Jurkat, Clone E6-1 (cell line): ENCODE measurements around the gene FERMT3. TPM values are rescaled to one million over a fixed set of nuclear protein-coding genes. Genes with fewer than 3 reads are reported as not detected.
"Not testable (repeated sequence)": the region's sequence is repeated elsewhere in the genome, so short reads cannot be mapped to it uniquely, and the experiment has no call there.

Experiments
- DNase-seq: peaks from one replicate; pipeline ENCODE4 v3.0.0-alpha.2; 2011; ENCODE audit warnings: low read depth, low spot score
- H3K4me3 ChIP-seq: 2 replicates; pipeline ENCODE4 v1.5.1; 2011; ENCODE audit warnings: mild to moderate bottlenecking, low read length, control low read depth, moderate library complexity
- polyA plus RNA-seq: library from polyadenylated mRNA; unstranded; fragments of >200 nt; gene quantifications from one replicate; pipeline ENCODE4 v1.2.1, GENCODE V29; 2012; ENCODE audit warnings: missing spikeins; ENCODE audit not compliant: insufficient read length, insufficient read depth

Gene FERMT3
- 125 TPM for polyA plus RNA-seq

DNA sequence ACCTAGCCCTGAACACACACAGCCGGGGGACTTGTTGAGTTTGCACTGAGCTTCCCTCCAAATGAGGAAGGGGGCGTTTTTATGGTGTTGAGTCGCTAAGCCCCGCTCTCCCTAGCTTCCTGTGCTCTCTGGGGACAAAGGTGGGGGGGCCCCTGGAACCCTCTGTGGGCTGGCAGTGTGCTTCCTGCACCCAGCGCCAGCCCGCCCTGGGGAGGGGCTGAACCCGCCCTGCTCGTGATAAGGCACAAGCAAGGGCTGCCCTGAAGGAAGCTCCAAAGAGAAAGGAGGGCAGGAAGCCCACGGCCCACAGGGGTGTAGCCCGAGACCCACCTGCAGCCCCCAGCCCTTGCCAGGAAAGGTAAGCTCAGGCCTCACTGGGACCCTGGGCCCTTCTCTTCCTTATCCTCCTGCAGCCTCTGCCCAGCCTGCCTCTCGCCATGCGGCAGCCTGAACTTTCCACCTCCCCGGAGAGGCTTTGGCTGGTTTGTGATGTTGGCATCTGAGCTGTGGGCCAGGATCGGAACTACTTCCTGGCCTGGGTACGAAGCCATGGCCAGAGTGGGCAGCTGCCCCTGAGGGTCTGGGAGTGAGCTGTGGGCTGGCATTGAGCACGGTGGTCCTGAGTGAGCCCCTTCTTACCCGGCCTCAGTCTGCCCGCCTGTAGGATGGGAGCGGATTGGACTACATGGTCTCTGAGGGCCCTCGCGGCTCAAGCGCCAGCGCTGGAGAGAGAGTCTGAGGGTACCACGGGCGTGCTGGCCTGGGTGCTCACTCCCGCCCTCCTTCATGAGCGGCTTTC lies at the start of gene FERMT3:
Gene FERMT3 (plus strand): TSS at position 265 of the 799 bp plus-strand sequence. CDS start 644 bp downstream, outside the sequence.
- peak within 1 kb of the TSS; percentile 96 for H3K4me3 ChIP-seq
- DNase-seq, result peak; percentile 91

DNA sequence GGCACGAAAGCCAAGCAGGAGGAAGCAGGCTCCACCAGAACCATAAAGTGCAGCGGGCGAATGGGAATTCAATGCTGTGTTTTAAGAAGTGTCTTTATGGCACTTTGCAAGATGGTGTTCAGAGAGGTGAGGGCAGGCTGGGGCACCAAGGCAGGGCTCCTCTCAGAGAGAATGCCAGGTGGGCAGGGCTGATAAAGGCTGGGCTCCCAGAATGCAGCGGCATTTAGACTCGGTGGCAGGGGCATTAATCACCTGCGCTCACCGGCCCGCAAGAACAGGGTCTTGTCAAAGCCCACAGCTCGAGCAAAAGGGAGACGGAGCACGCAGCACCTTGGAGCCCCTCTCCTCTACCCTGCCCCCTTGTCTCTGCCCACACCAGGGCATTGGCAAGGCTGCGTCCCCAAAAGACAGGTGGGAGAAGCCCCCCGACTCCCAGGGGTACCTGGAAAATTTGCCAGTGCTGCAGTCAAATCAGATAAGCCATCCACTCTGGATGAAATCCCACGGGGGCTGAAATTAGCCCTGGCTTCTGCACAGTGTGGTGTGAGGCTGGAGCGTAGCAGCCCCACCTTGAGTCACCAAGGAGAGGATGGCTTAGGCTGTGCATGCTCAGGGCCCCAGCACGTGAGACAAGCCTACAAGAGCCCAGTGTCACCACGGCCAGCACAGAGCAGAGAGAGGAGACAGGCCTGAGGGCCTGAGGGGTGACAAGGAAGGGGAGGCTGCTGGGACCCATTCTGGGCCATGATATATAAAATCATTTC lies 48.7 kb upstream of the FERMT3 start:
- no peak overlapping the region for H3K4me3 ChIP-seq
- no peak for DNase-seq

DNA sequence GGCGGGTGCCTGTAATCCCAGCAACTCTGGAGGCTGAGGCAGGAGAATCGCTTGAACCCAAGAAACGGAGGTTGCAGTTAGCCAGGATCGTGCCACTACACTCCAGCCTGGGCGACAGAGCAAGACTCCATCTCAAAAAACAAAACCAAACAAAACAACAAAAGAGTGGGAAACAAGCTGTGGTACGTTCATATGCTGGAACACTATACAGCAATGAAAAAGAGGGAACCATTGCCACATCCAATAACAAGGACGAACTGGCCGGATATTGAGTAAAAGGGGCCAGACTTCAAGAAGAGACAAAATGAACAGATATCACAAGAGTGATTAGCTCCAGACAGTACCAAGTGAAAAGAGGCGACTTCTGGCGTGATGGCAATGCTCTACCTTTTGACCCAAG lies 45.5 kb upstream of the FERMT3 start:
- no peak for DNase-seq
- no peak overlapping the region for H3K4me3 ChIP-seq

DNA sequence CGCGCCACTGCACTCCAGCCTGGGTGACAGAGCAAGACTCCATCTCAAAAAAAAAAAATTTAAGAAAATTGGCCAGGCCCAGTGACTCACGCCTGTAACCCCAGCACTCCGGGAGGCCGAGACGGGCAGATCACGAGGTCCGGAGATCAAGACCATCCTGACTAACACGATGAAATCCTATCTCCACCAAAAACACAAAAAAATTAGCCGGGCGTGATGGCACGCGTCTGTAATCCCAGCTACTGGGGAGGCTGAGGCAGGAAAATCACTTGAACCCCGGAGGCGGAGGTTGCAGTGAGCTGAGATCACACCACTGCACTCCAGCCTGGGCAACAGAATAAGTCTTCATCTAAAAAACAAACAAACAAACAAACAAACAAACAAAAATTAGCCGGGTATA lies 43.8 kb upstream of the FERMT3 start:
- not testable (repeated sequence) for H3K4me3 ChIP-seq, DNase-seq

DNA sequence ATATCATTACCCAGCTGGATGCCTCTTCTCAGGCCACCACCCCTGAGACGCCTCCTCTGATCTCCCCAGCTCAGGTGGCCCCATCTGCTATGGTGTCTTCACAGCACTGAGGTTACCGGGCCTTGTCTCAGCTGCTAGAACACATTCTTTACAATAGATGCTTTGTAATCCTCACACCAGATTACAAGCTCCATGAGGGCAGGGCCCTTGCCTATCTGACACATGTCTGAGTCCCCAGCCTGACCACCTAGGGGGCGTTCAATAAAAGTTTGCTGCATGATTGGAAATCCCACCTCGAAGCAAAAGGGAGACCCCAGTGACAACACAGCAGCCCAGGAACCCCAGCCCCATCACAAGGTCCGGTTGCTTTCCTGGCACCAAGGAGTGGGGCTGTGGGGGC lies 42.6 kb upstream of the FERMT3 start:
- no peak for DNase-seq
- H3K4me3 ChIP-seq, result no peak overlapping the region

DNA sequence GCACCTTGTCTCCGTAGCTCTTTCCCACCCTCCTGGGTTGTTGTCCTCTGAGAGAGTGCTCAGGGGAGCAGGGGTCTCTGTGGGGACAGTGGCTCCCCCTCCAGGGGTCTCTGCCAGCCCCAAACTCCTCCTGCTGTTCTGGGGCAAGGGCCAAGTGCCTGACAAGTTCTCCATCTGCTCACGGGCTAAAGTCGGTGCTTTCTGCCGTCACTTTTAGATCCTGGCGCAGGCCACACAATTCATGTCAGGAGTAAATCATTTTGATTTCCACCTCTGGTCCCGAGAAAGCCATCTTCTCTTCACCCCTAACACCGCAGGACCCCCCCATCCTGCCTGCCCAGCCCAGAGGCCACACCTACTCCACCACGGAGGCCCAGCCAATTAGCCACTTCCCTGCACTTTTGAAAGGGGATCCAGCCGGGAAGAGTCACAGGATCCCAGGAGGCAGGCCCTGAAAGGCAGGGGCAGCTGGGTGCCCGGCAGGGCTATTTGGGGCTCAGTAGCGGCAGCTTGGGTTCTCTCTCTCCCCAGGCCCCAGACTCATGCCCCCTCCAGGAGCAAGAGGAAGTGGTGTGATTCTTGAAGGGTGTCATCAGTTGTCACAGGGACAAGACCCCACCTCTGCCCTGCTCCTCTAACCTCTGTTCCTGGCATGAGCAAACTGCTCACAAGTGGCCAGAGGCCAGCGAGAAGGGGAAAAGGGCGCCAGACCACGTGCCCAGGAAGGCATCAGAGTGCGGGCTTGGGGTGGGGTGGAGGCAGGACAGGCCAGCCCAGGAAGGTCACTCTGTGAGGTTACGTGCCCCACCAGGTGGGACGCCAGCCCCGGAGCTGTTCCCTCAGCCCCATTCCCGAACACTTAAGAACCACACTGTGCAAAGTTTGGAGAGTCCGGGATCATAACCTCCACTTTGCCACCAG lies 41.9 kb upstream of the FERMT3 start:
- H3K4me3 ChIP-seq, result peak overlapping the region; percentile 80
- DNase-seq, result no peak

DNA sequence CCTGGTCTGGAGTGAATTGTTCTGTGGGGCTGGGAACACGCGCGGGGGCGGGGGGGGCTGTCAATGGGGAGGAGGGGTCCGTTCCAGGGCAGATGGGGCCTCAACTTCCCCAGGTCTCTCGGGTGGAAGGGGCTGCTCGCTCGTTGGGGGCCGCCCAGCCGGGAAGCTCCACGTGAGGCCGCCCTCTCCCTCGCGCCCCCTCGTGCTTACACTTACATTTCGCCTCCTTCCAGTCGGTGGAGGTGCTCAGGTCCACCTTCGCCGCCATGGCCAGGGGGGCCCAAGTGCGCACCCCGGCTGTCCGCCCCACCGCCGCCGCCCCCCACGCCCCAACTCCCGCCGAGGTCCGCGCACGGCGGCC lies 41.1 kb upstream of the FERMT3 start:
- DNase-seq, result no peak
- H3K4me3 ChIP-seq, result peak overlapping the region; percentile 80

DNA sequence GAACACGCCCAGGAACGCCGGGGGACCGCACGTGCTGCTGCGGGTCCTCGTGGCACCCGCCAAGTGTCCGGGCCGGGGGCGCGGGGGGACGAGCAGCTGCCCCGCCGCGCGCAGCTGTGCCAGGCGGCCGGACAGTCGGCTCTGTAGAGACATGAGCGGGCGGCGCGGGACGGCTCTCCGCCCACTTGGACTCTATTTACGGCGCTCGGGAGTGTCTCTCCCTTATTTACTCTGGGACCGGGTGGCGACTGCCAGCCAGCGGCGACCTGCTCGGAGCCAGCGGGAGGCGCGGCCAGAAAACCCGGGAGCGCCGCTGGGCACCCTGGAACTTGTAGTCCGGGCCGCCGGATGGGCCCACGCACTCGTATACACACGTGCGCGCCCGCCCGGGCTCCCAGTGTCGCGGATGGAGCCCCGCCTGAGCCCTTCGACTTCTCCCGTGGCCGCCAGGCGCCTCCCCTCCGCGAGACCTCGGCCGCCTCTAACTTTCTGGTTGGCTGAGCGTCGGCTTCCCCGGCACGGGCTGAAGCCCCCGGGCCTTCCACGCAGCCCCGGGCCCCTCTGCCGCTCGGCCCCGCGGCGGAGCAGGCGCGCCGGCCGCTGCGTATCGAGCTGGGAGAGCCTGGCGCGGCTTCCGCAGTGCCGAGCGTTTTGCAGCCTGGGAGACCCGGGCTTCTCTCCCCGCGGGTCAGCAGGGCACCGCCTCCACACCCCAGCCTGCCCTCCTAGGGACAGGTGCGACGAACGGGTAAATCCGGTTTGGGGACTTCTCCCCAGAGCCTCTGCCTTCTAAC lies 40.5 kb upstream of the FERMT3 start, which contains the start of gene MACROD1:
Gene MACROD1 (minus strand): TSS at position 272 of the 794 bp plus-strand sequence. CDS start 119 bp downstream, at position 153.
- peak; percentile 74 for DNase-seq
- peak within 1 kb of the TSS; percentile 80 for H3K4me3 ChIP-seq

DNA sequence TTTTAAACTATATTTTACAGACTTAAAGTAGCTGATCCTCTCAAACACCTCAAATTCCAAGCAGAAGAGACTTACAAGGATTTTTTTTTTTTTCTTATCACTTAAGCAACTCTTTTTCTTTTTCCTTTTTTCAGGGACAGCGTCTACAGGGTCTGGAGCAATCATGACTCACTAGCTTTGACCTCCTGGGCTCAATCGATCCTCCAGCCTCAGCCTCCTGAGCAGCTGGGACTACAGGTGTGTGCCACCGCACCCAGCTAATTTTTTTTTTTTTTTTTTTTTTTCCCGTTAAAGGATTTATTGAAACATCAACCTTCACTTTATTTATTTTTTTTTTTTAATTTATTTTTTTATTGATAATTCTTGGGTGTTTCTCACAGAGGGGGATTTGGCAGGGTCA lies 36.1 kb upstream of the FERMT3 start:
- no peak for DNase-seq
- no peak overlapping the region for H3K4me3 ChIP-seq

DNA sequence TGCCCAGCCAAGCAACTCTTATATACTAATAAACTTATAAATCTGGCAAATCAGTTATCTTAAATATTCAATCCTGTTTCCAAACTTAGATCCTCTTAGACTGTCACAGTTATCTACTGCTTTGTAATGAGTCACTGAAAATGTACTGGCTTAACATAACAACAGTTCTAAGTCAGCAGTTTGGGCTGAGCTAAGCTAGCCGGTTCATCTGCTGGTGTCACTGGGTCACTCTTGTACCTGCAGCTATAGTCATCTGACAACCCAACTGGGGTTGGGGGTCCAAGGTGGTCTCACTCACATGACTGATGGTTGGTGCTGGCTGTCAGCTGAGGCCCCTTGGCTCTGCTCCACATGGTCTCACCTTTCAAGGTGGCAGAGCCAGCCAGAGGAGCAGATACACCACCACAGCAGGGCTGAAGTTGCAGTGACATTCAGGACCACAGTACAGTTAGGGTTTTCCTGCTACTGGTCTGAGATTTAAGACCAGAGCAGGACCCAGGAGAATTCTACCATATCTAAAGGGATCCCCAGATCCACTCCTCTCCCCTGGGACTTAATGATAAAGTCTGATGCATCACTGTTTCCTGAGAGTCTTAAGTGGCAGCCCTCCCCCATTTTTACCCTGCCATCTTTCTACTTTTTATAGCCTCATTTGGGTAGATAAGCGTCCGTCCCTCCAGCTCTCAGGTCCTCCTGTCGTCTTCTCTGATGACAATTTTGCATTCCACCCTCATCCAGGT lies 32.7 kb upstream of the FERMT3 start:
- H3K4me3 ChIP-seq, result no peak overlapping the region
- no peak for DNase-seq

DNA sequence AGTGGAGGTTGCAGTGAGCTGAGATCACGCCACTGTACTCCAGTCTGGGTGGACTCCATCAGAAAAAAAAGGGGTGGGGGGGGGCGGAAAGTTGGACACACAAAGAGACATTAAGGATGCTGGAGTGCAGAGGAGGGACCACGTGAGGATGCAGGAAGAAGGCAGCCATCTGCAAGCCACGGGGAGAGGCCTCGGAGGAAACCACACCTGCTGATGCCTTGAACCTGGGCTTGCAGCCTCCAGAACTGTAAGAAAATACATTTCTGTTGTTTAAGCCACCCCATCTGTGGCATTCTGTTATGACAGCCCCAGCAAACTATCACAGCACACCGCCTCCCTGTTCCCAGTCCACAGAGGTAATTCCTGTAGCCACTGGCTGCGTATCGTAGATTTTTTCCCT lies 29.8 kb upstream of the FERMT3 start:
- H3K4me3 ChIP-seq, result no peak overlapping the region
- DNase-seq, result peak; percentile 74

DNA sequence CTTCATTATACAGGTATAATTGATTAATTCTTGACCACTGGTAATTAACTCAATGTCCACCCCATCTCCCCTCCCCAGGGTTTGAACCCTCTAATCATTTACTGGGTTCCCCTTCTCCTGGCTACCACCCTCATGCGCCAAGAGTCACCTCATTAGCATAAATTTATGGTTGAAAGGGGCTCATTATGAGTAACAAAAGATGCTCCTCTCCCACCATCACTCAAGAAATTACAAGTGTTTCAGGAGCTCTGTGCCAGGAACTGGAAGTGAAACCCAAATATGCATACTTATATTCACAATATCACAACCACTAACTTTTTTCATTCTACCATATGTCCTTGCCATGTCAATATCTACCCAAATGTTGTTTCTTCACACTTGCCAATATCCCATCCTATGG lies 28.3 kb upstream of the FERMT3 start:
- no peak for DNase-seq
- H3K4me3 ChIP-seq, result no peak overlapping the region

DNA sequence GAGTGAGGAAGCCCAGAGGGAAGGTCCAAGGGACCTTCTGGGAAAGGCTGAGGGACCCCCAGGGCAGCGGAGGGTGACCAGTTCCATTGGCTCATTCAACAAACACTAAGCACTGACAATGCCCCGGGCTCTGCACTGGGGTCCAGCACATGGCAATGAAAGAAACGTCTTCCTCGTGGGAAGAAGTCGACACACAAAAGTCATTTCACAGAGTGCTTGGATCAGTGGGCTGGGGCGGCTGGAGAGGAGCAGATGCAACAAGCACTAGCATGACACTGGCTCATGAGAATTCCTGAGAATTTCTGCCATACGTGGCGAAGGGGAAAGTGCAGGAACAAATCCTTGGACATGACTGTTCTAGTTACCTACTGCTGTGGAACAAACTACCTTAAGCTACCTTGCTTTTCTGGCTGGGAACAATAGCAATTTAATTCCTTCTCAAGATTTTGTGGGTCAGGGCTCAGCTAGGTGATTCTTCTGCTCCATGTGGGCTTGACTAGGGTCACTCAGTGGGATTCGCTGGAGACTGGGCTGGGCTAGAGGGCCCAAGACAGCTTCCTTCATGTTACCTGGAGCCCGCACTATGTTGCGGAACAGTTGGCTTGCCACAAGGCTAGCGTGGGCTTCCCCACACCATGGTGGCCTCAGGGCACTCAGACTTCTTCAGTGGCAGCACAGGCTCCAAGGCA lies 27.4 kb upstream of the FERMT3 start:
- no peak overlapping the region for H3K4me3 ChIP-seq
- no peak for DNase-seq

DNA sequence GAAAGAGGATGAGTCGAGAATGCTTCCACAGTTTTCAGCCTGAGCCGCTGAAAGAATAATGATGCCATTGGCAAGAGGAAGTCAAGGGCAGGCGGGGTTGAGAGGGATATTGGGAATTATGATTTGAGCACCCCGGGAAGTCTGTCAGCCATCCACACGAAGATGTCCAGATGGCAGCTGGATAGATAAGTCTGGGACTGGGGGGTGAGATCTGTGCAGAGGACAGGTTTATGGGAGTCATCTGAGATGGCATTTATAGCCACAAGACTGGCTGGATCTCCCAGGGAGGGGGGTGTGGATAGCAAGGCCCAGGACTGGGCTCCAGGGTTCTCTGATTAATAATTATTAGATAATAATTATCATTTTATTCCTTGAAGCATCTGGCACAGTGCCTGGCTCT lies 25.6 kb upstream of the FERMT3 start:
- no peak overlapping the region for H3K4me3 ChIP-seq
- DNase-seq, result no peak

DNA sequence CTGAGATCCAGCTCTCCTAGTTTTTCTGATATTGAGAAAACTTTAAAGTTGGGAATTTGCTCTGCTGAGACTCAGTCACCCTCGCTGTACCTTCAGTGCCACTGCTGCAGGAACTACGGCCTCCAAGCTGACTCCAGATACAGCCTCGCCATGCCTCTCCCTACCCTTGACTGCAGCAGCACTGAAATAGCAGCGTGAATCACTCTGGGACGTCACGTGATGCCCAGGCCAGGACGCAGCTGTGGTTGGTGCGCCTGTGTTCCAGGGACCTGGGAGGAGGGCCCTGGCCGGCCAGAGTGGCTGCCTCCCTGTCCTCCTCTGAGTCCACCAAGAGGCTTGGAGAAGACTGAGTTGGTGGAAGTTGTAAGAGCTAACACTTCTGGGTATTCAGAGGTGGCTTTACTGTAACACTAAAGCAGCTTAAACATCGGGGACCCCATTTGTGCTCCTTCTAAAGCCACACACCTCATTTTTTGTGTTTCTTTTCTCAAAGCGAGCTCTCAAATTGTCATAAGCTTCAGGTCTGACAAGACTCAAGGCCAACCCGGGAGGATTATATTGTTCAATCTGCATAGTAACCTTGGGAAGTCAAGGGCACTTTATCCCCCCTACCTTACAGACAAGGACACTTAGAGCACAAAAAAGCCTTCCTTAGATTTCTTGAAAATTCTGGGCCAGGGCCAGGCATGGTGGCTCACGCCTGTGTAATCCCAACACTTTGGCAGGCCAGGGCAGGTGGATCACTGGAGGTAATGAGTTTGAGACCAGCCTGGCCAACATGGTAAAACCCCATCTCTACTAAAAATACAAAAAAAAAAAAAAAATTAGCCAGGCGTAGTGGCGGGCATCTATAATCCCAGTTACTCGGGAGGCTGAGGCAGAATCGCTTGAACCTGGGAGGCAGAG lies 24.8 kb upstream of the FERMT3 start:
- H3K4me3 ChIP-seq, result no peak overlapping the region
- no peak for DNase-seq

DNA sequence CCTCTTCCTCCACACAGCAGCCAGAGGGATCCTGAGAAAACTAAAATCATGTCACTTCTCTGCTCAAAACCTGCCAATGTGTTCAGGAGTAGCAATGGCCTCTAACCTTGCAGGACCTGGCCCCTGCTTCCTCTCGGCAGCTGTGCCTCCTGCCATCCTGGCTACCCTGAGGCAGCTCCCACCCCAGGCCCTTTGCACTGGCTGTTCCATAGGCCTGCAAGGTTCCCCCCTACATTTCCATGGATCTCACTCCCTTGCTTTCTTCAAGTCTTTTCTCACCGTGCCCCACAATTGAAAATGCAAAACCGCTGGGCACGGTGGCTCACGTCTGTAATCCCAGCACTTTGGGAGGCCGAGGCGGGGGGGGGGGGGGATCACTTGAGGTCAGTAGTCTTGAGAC lies 22.6 kb upstream of the FERMT3 start:
- no peak for DNase-seq
- no peak overlapping the region for H3K4me3 ChIP-seq
